Measurements from ENCODE around the gene AHCYL2.
A peak's percentile ranks its signal among the peaks of the same experiment; 100 is the strongest.
"Not testable (repeated sequence)": the region's sequence is repeated elsewhere in the genome, so short reads cannot be mapped to it uniquely, and the experiment has no call there.

Gene AHCYL2

DNA sequence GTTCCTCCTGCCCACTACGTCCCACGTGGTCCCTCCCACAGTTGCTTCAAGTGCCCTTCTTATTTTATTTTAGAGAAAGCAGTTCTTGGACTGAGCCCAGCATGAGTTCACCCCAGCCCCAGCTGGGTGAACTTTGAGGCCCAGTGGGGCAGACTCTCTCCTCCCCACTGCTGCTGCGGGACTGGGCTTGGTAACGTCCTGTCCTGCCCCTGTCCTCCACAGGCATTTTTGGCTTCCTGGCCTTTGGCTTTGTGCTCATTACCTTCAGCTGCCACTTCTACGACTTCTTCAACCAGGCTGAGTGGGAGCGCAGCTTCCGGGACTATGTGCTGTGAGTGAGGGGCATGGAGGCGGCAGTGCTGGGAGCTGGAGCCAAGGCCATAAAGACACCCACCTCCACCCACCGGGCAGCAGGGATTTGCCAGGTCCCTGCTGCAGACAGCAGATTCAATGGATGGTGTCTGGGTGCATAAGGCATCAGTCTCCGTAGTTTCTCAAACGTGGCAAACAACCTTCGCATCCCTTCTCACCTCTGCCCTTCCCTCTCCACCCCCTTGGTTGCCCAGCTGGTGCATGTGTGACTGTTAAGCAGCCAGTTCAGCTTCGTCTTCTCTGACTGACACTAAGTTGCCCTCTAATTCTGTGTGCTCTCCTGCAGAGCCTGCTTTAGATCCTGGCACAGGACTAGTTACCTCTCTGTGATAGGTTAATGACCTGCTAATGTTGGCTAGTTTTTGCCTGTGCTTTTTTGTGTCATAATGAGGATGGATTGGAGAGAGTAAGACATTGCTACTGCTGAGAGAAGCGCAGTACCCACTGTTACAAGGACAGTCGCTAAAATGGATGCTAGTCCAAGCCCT, 15.5 kb upstream of the AHCYL2 start:
- DNase-seq, result no peak
- ATAC-seq, result no peak

DNA sequence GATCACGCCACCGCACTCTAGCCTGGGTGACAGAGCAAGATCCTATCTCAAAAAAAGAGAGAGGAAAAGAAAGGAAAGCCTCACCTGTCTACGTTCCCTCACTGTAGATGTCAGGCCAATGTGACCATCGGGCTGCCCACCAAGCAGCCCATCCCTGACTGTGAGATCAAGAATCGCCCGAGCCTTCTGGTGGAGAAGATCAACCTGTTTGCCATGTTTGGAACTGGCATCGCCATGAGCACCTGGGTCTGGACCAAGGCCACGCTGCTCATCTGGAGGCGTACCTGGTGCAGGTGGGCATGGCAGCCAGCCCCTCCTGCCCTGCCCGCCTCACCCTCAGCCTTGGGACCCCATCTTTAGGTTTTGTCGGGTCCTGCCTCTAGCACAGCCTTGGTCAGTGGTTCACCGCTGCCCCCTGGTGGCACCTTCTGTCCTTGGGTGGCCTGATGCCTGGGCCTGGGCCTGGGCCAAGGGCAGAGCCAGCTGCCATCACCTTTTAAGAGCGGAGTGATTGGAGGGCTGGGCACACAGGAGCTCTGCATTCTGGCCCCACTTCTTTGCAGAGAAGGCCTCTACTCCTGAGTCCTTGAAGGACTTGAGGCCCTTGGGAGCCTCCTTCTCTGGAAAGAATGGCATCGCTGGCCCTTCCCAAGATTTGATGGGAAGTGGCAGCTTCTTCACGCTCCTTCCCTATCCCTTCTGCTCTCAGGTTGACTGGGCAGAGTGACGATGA, 14.4 kb upstream of the AHCYL2 start:
- DNase-seq (peak; percentile 85), ATAC-seq (peak; percentile 73)

DNA sequence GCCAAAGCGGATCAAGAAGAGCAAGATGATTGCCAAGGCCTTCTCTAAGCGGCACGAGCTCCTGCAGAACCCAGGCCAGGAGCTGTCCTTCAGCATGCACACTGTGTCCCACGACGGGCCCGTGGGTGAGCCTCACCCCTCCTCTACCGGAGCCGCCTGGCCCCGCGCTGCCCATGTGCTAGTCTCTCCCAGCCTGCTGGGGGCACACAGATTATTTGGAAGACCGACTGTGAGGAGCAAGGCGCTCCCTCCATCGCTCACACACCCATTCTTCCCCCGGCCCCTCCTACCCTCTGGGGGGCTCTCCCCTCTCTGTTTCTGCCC, 13.9 kb upstream of the AHCYL2 start:
- no peak for ATAC-seq
- no peak for DNase-seq

DNA sequence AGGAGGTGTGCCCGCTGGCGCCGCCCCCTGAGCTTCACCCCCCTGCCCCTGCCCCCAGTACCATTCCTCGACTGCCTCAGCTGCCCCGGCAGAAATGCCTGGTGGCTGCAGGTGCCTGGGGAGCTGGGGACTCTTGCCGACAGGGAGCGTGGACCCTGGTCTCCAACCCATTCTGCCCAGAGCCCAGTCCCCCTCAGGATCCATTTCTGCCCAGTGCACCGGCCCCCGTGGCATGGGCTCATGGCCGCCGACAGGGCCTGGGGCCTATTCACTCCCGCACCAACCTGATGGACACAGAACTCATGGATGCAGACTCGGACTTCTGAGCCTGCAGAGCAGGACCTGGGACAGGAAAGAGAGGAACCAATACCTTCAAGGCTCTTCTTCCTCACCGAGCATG, 12.7 kb upstream of the AHCYL2 start:
- no peak for DNase-seq
- no peak for ATAC-seq

DNA sequence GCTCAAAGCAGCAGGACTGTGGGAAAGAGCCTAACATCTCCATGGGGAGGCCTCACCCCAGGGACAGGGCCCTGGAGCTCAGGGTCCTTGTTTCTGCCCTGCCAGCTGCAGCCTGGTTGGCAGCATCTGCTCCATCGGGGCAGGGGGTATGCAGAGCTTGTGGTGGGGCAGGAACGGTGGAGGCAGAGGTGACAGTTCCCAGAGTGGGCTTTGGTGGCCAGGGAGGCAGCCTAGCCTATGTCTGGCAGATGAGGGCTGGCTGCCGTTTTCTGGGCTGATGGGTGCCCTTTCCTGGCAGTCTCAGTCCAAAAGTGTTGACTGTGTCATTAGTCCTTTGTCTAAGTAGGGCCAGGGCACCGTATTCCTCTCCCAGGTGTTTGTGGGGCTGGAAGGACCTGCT, 12.2 kb upstream of the AHCYL2 start:
- DNase-seq (no peak), ATAC-seq (no peak)

DNA sequence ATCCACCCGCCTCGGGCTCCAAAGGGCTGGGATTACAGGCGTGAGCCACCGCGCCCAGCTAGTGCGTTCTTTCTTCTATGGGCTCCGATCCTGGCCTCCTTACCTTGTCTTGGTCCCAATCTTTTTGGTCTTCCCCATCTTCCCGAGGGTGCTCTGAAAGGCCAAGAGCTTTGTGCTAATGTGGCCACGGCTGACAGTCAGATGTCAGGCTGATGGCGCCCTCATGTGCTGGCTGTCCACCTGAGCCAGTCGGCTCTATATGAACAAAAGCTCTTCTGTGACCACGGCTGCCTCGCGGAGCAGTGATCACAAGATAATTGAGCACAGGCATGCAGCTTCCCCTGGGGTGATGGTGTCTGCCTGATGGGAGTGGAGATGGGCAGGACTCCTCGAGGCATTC, 11.0 kb upstream of the AHCYL2 start:
- ATAC-seq (no peak), DNase-seq (no peak)

DNA sequence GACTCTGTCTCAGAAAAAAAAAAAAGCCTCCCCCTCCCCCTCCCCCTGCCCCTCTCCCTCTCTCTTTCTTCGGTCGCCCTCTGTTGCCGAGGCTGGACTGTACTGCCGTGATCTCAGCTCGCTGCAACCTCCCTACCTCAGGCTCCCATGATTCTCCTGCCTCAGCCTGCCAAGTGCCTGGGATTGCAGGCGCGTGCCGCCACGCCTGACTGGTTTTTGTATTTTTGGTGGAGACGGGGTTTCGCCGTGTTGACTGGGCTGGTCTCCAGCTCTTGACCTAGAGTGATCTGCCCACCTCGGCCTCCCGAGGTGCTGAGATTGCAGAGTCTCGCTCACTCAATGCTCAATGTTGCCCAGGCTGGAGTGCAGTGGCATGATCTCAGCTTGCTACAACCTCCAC, 9.1 kb upstream of the AHCYL2 start:
- not testable (repeated sequence) for DNase-seq, ATAC-seq

DNA sequence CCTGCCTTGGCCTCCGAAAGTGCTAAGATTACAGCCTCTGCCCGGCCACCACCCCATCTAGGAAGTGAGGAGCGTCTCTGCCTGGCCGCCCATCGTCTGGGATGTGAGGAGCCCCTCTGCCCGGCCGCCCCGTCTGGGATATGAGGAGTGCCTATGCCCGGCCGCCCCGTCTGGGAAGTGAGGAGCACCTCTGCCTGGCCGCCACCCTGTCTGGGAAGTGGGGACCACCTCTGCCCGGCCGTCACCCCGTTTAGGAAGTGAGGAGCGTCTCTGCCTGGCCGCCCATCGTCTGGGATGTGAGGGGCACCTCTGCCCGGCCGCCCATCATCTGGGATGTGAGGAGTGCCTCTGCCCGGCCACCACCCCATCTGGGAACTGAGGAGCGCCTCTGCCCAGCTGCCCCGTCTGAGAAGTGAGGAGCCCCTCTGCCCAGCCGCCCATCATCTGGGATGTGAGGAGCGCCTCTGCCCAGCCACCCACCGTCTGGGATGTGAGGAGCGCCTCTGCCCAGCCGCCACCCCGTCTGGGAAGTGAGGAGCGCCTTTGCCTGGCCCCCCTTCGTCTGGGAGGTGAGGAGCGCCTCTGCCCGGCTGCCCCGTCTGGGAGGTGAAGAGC, 8.6 kb upstream of the AHCYL2 start:
- ATAC-seq, DNase-seq: not testable (repeated sequence)

DNA sequence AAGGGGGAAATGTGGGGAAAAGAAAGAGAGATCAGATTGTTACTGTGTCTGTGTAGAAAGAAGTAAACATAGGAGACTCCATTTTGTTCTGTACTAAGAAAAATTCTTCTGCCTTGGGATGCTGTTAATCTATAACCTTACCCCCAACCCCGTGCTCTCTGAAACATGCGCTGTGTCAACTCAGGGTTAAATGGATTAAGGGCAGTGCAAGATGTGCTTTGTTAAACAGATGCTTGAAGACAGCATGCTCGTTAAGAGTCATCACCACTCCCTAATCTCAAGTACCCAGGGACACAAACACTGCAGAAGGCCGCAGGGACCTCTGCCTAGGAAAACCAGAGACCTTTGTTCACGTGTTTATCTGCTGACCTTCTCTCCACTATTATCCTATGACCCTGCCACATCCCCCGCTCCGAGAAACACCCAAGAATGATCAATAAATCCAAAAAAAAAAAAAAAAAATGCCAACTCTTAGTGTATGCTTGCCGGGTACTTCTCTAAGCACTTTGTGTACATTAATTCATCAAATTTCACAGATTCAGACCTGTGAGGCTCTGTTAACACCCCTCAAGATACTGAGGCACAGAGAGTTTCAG, 7.9 kb upstream of the AHCYL2 start:
- DNase-seq, ATAC-seq: not testable (repeated sequence)

DNA sequence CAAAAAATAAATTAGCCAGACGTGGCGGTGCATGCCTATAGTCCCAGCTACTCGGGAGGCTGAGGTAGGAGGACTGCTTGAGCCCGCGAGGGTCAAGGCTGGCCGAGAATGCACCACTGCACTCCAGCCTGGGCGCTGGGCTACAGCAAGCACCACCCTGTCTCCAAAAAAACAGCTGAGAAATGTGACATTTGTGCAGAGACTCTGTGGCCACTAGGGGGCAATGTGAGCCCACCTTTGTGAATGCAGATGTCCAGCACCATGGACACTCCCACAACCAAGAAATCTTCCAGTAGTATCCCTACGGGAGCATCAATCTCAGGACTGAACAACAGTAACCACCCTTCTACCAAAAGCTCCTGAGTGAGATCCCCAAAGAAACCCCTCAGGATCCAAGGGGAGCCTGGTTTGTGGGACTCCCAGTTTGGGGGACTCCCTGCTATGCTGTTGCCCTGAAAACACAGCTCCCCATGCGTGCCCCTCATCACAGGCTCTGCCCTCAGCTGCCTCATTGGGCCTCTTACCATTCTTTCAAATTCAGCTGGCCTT, 6.2 kb upstream of the AHCYL2 start:
- ATAC-seq, result peak; percentile 82

DNA sequence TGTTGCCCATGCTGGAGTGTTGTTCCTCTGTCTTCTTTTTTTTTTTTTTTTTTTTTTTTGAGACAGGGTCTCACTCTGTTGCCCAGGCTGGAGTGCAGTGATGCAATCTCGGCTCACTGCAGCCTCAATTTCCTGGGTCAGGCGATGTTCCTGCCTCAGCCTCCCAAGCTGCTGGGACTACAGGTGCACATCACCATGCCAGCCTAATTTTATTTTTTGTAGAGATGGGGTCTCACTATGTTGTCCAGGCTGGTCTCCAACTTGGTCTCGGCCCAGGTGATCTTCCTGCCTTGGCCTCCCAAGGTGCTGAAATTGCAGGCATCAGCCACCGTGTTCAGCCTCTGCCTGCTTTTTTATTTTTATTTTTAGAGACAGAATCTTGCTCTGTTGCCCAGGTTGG, 5.7 kb upstream of the AHCYL2 start:
- ATAC-seq, DNase-seq: not testable (repeated sequence)

More for the DNA sequence above, 6.2 kb upstream of the AHCYL2 start:
- DNase-seq, result peak; percentile 84

DNA sequence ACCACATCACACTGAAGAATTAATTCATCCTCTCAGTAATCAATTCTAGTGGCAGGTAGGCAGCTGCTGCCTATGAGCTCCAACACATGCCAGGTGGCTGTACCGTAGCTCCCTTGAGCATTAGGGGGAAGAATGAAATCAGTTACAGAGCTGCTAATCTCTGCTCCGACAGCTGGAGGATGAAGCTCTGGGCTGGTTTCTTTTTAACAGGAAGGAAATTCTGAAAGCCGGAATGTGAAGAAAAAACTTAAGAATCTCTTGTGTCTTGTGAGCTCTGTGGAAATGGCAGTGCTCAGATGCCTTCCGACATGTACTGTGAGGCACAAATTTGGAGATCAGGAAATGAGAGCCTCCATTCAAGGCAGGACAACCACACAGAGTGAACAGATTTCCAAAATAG, 2.8 kb upstream of the AHCYL2 start:
- no peak for DNase-seq
- ATAC-seq, result no peak

DNA sequence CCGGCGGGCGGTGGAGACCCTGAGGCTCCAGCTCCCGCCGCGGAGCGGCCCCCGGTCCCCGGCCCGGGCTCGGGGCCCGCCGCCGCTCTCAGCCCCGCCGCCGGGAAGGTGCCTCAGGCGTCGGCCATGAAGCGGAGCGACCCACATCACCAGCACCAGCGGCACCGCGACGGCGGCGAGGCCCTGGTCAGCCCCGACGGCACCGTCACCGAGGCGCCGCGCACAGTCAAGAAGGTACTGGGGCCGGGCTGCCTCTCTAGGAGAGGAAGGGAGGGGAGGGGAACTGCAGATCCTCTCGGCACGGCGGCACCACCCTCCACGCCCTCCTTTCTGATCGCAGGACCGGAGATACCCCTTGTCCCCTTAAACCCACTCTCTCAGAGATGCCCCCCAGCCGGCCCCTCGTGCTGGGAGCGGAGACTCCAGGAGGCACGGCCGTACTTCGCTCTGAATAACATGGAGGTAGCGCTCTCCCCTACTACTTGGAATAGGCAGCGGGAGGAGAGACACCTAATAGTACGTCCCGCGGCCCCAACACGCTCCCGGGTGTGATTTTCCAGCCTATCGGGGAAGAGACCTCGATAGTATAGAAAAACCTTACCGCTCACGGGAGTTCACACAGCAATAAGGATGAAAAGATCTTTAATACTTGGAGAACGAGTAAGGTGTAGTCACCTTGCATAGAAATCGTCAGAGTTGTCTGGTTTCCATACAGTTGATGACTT, 538 bp downstream of the AHCYL2 start:
- ATAC-seq (peak; percentile 38), DNase-seq (peak; percentile 64)

DNA sequence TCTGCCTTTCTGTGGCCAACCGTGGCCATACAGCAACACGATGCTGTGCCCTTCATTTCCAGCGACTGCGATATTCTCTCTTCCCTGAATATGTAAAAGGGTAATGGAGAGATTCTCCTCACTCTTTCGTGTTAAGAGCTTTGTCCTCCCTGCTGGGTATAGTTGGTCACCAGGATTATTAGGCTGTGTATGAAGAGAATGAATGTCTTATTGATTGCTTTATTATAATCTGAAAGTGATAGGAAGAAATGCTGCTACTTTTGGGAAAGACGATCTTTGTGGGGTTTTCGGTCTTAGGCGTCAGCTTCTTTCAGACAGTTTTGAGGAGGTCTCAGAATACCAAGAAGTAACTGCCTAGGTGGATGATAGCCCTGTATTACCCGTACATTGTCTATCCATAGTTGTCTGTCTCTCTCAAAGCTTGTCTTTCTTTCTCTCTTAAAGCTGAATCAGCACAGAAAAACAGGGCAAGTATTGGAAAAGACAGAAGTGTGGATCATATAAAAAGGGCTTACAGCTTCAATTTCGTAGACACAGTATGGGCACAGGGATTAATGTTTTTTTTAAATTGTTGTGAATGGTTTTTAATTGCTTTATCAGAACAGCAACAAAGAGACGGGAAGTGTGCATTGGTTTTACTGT, 1.2 kb downstream of the AHCYL2 start:
- no peak for DNase-seq

DNA sequence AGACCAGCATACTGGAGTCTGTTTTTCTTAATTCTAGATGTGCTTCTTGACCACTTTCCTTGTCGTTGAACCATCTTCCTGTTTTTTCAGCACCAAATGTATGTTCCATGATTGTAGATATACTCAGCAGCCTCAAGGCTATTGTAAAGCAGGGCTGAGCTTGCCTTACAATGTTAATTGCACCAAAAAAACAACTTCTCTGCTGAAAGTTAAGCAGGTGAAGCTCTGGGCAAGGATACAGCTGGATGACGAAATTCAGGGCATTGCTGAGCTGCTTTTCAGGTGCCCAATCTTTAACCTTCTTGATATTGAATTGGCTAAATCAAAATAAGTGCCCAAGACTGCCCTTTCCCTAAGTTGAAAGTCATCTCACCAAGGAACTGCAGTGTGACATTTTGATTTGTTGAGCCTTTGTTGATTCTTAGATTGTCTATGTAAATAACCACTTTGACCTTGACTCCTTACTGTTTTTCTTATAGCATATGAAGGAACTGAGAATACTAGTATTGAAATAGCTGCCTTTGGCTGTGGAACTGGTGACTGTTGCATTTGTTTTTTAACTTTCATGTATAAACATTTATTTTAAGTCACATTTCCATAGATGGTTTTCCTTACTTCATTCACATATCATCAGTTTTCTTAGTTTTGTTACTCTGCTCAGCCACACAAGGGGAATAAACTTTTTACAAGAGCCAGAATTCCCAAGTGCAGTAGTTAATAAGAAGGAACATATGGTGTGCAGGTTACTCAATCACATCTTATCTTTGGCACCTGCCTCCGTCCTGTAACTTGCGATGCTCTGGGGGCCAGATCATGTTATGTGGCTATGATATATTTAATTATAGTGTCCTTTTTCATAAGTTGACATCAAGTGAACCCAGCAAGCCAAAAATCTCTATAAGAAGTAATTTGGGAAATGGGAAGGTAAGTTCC, 3.1 kb downstream of the AHCYL2 start:
- DNase-seq, result no peak
- ATAC-seq, result no peak

More for the DNA sequence above, 1.2 kb downstream of the AHCYL2 start:
- no peak for ATAC-seq

DNA sequence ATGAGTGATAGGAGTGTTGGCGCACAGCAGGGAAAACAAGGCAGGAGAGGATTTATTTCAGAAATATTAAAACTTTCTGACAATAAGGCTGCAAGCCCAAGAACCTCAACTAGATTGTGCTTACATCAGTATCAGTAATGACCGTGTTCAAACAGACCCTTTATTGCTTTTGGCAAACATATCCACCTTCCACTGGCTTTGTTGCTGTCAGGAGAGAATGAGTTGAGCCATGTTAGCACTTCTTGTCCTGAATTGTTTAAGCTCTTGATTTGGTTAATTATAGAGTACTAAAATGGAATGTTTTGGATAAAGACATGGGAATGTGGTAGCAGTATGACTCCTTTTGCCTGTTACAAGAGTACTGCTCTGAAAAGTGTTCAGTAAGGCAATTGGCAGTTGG, 3.8 kb downstream of the AHCYL2 start:
- ATAC-seq, result no peak
- DNase-seq, result no peak

DNA sequence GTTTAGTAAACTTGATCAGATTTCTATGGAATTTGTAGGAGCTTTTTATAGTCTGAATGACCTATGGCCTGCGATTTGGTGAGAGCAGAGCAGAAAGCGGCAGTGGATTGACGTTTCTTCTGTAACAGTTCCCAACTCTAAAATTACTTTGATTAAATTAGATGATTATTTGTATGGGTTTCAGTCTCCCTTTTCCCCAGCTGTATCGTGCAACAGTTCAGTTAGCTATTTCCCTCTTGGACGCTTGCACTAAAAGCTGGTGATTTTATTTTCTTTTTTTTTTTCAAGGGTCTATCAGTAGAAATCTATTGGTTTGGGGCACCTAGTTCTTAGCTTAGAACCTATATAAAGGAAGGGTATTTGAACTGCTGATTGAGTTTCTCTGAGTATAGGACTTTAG, 6.8 kb downstream of the AHCYL2 start:
- ATAC-seq, result no peak
- no peak for DNase-seq

DNA sequence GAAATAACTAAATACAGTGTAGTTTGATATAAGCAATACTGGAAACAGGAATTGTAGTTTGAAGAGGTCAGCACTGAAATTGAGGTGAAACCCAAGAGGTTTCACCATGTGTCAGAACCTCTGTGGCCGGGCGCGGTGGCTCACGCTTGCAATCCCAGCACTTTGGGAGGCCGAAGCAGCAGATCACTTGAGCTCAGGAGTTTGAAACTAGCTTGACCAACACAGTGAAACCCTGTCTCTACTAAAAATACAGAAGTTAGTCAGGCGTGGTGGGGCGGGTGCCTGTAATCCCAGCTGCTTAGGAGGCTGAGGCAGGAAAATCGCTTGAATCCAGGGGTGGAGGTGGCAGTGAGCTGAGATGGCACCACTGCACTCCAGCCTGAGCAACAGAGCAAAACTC, 13.7 kb downstream of the AHCYL2 start:
- no peak for DNase-seq

DNA sequence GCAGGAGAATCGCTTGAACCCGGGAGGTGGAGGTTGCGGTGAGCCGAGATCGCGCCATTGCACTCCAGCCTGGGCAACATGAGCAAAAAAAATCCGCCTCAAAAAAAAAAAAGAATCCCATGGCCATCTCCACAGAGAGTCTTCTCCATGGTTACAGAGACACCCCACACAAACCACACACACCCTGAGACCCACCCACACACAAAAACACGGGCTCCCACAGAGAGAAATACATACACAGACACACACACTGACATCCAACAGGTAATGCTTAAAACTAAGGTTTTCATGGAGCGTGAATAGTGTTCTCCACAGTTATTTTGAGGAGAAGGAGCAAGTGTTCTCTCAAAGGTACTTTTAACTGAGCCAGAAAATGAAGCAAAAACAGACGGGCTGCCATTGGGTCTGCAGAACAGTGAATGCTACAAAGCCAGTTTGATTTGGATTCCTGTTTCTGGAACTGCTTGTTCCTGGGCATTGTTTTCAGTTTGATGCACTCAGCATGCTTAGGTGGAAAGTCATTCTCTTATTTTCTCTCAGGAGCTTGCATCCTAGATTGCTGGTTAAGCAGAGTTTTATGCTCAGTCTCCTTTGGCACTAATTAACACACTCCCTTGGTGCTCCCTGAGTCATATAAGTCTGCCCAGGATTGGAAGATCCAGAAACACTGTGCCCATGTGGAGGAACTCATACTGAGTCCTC, 15.4 kb downstream of the AHCYL2 start:
- no peak for ATAC-seq
- no peak for DNase-seq

More for the DNA sequence above, 13.7 kb downstream of the AHCYL2 start:
- no peak for ATAC-seq
